SK-N-SH (cell line): ENCODE data around the gene DNPEP. TPM values are rescaled to one million over a fixed set of nuclear protein-coding genes. Genes with fewer than 3 reads are reported as not detected.

Experiments used
- CTCF ChIA-PET: fragments of 300-600, 350-600 bp; formaldehyde crosslinking; extraction: SDS; loops from one replicate; lab custom pipeline; 2021; lab: Yijun Ruan, JAX
- POLR2A ChIA-PET: fragments of 350-600 bp; sonication (Branson Sonifier 250); formaldehyde crosslinking; extraction: SDS; loops from one replicate; lab custom pipeline; 2020; ENCODE audit warnings: antibody characterized with exemption, inconsistent platforms; lab: Yijun Ruan, JAX
- DNase-seq: peaks from one replicate; pipeline ENCODE4 v3.0.0; 2012
- H2AFZ ChIP-seq: fragments of 200-600 bp; sonication (generic); 2 replicates; pipeline ENCODE4 v1.8.1; 2016; ENCODE audit warnings: antibody characterized with exemption, mild to moderate bottlenecking, low read depth
- H3F3A ChIP-seq: fragments of 200-600 bp; sonication (generic); replicated peaks from 2 replicates; pipeline ENCODE3; 2016; ENCODE audit warnings: antibody characterized with exemption, mild to moderate bottlenecking; ENCODE audit not compliant: insufficient read depth
- H3K27ac ChIP-seq, 2 experiments: fragments of 200-500 bp in 1 of 2; fragments of 200-600 bp in 1 of 2; sonication (Bioruptor generic) in 1 of 2; sonication (generic), shearing (Covaris generic) in 1 of 2; 2 replicates each; pipeline versions ENCODE4 v1.5.1 to v1.6.1; 2014 to 2016; ENCODE audit warnings: low read depth in 2 of 2, inconsistent platforms in 1 of 2, low read length in 1 of 2, mild to moderate bottlenecking in 1 of 2, mixed read lengths in 1 of 2
- H3K27me3 ChIP-seq: fragments of 200-600 bp; sonication (generic), shearing (Covaris generic); 2 replicates; pipeline ENCODE4 v1.6.1; 2016; ENCODE audit warnings: mixed run types; ENCODE audit not compliant: insufficient read depth
- H3K36me3 ChIP-seq, 2 experiments: fragments of 200-500 bp in 1 of 2; fragments of 200-600 bp in 1 of 2; sonication (Bioruptor generic) in 1 of 2; sonication (generic) in 1 of 2; replicated peaks in 1 of 2; 2 replicates each; pipeline versions ENCODE3 to v1.5.1; 2014 to 2016; ENCODE audit warnings: low read length in 1 of 2, mild to moderate bottlenecking in 1 of 2; ENCODE audit not compliant: insufficient read depth in 2 of 2, control insufficient read depth in 1 of 2
- H3K4me1 ChIP-seq, 2 experiments: fragments of 200-500 bp in 1 of 2; fragments of 200-600 bp in 1 of 2; sonication (Bioruptor generic) in 1 of 2; sonication (generic), shearing (Covaris generic) in 1 of 2; 2 replicates each; pipeline versions ENCODE4 v1.5.1 to v1.6.1; 2014 to 2016; ENCODE audit warnings: low read depth in 1 of 2, low read length in 1 of 2, mixed run types in 1 of 2; ENCODE audit not compliant: insufficient read depth in 2 of 2, control insufficient read depth in 1 of 2
- H3K4me2 ChIP-seq: fragments of 200-600 bp; sonication (generic), shearing (Covaris generic); 2 replicates; pipeline ENCODE4 v1.6.1; 2017; ENCODE audit warnings: mixed run types
- H3K4me3 ChIP-seq, 2 experiments: fragments of 200-500 bp in 1 of 2; fragments of 200-600 bp in 1 of 2; sonication (Bioruptor generic) in 1 of 2; sonication (generic), shearing (Covaris generic) in 1 of 2; 2 replicates each; pipeline versions ENCODE4 v1.5.1 to v1.8.1; 2014 to 2016; ENCODE audit warnings: low read depth in 2 of 2, inconsistent platforms in 1 of 2, low read length in 1 of 2, mild to moderate bottlenecking in 1 of 2, mixed read lengths in 1 of 2, moderate library complexity in 1 of 2
- H3K79me2 ChIP-seq: fragments of 200-600 bp; sonication (generic); 2 replicates; pipeline ENCODE4 v1.8.1; 2017; ENCODE audit warnings: mild to moderate bottlenecking; ENCODE audit not compliant: insufficient read depth
- H3K9ac ChIP-seq: fragments of 200-600 bp; sonication (generic); 2 replicates; pipeline ENCODE4 v1.6.1; 2017; ENCODE audit warnings: mixed run types
- H3K9me2 ChIP-seq: fragments of 200-600 bp; sonication (generic); 2 replicates; pipeline ENCODE4 v1.6.1; 2017; ENCODE audit warnings: mixed run types
- H3K9me3 ChIP-seq: fragments of 200-600 bp; sonication (generic); 2 replicates; pipeline ENCODE4 v1.6.1; 2017; ENCODE audit warnings: mixed run types, mild to moderate bottlenecking, moderate library complexity
- H4K20me1 ChIP-seq: fragments of 200-600 bp; sonication (generic); 2 replicates; pipeline ENCODE4 v1.6.1; 2017; ENCODE audit warnings: mild to moderate bottlenecking, mixed run types; ENCODE audit not compliant: insufficient read depth
- CTCF ChIP-seq: fragments of 200-600 bp; sonication (generic); IDR thresholded peaks from 2 replicates; pipeline ENCODE4 v1.6.1; 2017; ENCODE audit warnings: antibody characterized with exemption, mild to moderate bottlenecking, moderate library complexity
- EZH2phosphoT487 ChIP-seq: fragments of 200-600 bp; sonication (generic); IDR thresholded peaks from 2 replicates; pipeline ENCODE4 v1.6.1; 2017; ENCODE audit warnings: low read depth, mixed run types, mild to moderate bottlenecking, antibody characterized with exemption, moderate library complexity, borderline replicate concordance
- GATA2 ChIP-seq: sonication (generic); formaldehyde crosslinking; IDR thresholded peaks from 2 replicates; pipeline ENCODE4 v1.5.0; 2020; ENCODE audit warnings: mild to moderate bottlenecking, missing genetic modification reagents
- IRF3 ChIP-seq: fragments of 150-350 bp; IDR thresholded peaks from 2 replicates; pipeline ENCODE4 v1.6.1; 2016; ENCODE audit warnings: mild to moderate bottlenecking, low read depth, low read length
- JUND ChIP-seq: IDR thresholded peaks from 2 replicates; pipeline ENCODE4 v1.4.0; 2012
- MXI1 ChIP-seq: IDR thresholded peaks from 2 replicates; pipeline ENCODE4 v1.6.1; 2012; ENCODE audit warnings: mild to moderate bottlenecking, low read depth, low read length, improper control_type of control experiment
- NFIC ChIP-seq: IDR thresholded peaks from 2 replicates; pipeline ENCODE4 v1.4.0; 2012; ENCODE audit warnings: borderline replicate concordance
- POLR2AphosphoS5 ChIP-seq: IDR thresholded peaks from 2 replicates; pipeline ENCODE4 v1.6.1; 2012; ENCODE audit warnings: low read depth, low read length
- RCOR1 ChIP-seq: fragments of 150-350 bp; IDR thresholded peaks from 2 replicates; pipeline ENCODE4 v1.6.1; 2017; ENCODE audit warnings: antibody characterized with exemption, low read length
- TAF1 ChIP-seq: IDR thresholded peaks from 2 replicates; pipeline ENCODE4 v1.6.1; 2012; ENCODE audit warnings: low read depth, mild to moderate bottlenecking, low read length, moderate library complexity, borderline replicate concordance
- TCF12 ChIP-seq: IDR thresholded peaks from 2 replicates; pipeline ENCODE4 v1.4.0; 2012
- WGBS: methylation state at CpG from one replicate; pipeline ENCODE4 v1.1.6; 2017; ENCODE audit warnings: low lambda C conversion rate; 5-methylcytosine and 5-hydroxymethylcytosine counted together
- polyA plus RNA-seq, 3 experiments: library from polyadenylated mRNA; depleted of rRNA; stranded (reverse); fragments of >200 nt; gene quantifications; 2 replicates each; pipeline ENCODE4 v1.2.3, GENCODE V29; 2012
- TF ChIP-seq, protein P1 (sequence below): IDR thresholded peaks from 2 replicates; pipeline ENCODE4; 2012
- TF ChIP-seq, protein P2 (sequence below): IDR thresholded peaks from 2 replicates; pipeline ENCODE4 v1.4.0; 2012; ENCODE audit warnings: low read depth, borderline replicate concordance
- TF ChIP-seq, protein P3 (sequence below): IDR thresholded peaks from 2 replicates; pipeline ENCODE4 v1.6.1; 2012; ENCODE audit warnings: mild to moderate bottlenecking, low read depth, low read length, moderate library complexity
- TF ChIP-seq, protein P4 (sequence below): IDR thresholded peaks from 2 replicates; pipeline ENCODE4 v1.4.0; 2012; ENCODE audit warnings: low read depth, borderline replicate concordance

Gene DNPEP
- polyA plus RNA-seq, 1 of the 3 experiments (the other 2 are of a cell fraction): 80.7 TPM

DNA sequence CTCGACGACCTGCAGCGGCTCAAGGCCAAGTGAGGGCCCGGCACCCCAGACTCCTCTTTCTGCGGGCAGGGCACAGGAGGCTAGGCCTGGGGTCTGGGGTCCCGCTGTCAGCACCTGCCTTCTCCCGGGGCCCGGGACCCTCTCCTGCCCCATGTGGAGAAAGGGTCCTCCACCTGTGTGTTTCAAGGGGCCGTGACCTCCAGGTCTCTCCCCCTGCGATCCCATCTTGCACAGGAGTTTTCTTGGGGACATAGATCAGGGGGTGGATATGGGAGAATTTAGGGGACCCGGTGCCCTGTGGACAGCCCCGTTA is 31.3 kb upstream of the DNPEP start:
- no peak overlapping the region for H3K9ac ChIP-seq
- H3K27ac ChIP-seq: no peak overlapping the region
- TF ChIP-seq, protein P1, sequence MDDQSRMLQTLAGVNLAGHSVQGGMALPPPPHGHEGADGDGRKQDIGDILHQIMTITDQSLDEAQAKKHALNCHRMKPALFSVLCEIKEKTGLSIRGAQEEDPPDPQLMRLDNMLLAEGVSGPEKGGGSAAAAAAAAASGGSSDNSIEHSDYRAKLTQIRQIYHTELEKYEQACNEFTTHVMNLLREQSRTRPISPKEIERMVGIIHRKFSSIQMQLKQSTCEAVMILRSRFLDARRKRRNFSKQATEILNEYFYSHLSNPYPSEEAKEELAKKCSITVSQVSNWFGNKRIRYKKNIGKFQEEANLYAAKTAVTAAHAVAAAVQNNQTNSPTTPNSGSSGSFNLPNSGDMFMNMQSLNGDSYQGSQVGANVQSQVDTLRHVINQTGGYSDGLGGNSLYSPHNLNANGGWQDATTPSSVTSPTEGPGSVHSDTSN: no peak
- TF ChIP-seq EZH2phosphoT487 (no peak), MXI1 (no peak), JUND (no peak), CTCF (no peak), POLR2AphosphoS5 (no peak), TCF12 (no peak), GATA2 (CRISPR knock-in tag) (no peak), NFIC (no peak), IRF3 (no peak), RCOR1 (no peak), TAF1 (no peak)
- TF ChIP-seq, protein P2, sequence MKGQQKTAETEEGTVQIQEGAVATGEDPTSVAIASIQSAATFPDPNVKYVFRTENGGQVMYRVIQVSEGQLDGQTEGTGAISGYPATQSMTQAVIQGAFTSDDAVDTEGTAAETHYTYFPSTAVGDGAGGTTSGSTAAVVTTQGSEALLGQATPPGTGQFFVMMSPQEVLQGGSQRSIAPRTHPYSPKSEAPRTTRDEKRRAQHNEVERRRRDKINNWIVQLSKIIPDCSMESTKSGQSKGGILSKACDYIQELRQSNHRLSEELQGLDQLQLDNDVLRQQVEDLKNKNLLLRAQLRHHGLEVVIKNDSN: no peak
- TF ChIP-seq, protein P3, sequence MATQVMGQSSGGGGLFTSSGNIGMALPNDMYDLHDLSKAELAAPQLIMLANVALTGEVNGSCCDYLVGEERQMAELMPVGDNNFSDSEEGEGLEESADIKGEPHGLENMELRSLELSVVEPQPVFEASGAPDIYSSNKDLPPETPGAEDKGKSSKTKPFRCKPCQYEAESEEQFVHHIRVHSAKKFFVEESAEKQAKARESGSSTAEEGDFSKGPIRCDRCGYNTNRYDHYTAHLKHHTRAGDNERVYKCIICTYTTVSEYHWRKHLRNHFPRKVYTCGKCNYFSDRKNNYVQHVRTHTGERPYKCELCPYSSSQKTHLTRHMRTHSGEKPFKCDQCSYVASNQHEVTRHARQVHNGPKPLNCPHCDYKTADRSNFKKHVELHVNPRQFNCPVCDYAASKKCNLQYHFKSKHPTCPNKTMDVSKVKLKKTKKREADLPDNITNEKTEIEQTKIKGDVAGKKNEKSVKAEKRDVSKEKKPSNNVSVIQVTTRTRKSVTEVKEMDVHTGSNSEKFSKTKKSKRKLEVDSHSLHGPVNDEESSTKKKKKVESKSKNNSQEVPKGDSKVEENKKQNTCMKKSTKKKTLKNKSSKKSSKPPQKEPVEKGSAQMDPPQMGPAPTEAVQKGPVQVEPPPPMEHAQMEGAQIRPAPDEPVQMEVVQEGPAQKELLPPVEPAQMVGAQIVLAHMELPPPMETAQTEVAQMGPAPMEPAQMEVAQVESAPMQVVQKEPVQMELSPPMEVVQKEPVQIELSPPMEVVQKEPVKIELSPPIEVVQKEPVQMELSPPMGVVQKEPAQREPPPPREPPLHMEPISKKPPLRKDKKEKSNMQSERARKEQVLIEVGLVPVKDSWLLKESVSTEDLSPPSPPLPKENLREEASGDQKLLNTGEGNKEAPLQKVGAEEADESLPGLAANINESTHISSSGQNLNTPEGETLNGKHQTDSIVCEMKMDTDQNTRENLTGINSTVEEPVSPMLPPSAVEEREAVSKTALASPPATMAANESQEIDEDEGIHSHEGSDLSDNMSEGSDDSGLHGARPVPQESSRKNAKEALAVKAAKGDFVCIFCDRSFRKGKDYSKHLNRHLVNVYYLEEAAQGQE: no peak
- TF ChIP-seq, protein P4, sequence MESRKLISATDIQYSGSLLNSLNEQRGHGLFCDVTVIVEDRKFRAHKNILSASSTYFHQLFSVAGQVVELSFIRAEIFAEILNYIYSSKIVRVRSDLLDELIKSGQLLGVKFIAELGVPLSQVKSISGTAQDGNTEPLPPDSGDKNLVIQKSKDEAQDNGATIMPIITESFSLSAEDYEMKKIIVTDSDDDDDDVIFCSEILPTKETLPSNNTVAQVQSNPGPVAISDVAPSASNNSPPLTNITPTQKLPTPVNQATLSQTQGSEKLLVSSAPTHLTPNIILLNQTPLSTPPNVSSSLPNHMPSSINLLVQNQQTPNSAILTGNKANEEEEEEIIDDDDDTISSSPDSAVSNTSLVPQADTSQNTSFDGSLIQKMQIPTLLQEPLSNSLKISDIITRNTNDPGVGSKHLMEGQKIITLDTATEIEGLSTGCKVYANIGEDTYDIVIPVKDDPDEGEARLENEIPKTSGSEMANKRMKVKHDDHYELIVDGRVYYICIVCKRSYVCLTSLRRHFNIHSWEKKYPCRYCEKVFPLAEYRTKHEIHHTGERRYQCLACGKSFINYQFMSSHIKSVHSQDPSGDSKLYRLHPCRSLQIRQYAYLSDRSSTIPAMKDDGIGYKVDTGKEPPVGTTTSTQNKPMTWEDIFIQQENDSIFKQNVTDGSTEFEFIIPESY: no peak
- no peaks in the 10 kb centered on the region; a peak in 1 of 4 replicates for H3K4me1 ChIP-seq
- no peaks in the 10 kb centered on the region for H3K27me3 ChIP-seq
- no peaks in the 10 kb centered on the region for H3K36me3 ChIP-seq
- H3K9me2 ChIP-seq: no peaks in the 10 kb centered on the region
- no peak overlapping the region for H3K4me2 ChIP-seq
- no peaks in the 10 kb centered on the region for H4K20me1 ChIP-seq
- ChIA-PET POLR2A (no interaction called here), CTCF (interaction anchor here (0.6 to 7.2 kb wide), 4 partner anchors 11 to 217 kb away, joined by 3 to 46 read pairs (median 4); a partner anchor contains a TSS)
- 89% methylated on average over 4 of the region's 12 CpGs for WGBS
- no peaks in the 10 kb centered on the region for H3K9me3 ChIP-seq
- no peaks in the 10 kb centered on the region for H3K79me2 ChIP-seq
- no peak for DNase-seq
- H3K4me3 ChIP-seq: no peak overlapping the region
- H2AFZ ChIP-seq: no peak overlapping the region
- no peaks in the 10 kb centered on the region for H3F3A ChIP-seq
